NB4 (cell line): ENCODE results near the gene FOXD4L1.
"Not testable (repeated sequence)": the region's sequence is repeated elsewhere in the genome, so short reads cannot be mapped to it uniquely, and the experiment has no call there.

Experiments
- DNase-seq: peaks from one replicate; pipeline ENCODE4 v3.0.0; 2010; ENCODE audit warnings: low read depth
- H3K4me3 ChIP-seq: one replicate; pipeline ENCODE4 v1.5.1; 2011; ENCODE audit warnings: mild to moderate bottlenecking, low read depth, low read length, moderate library complexity

The FOXD4L1 gene

DNA sequence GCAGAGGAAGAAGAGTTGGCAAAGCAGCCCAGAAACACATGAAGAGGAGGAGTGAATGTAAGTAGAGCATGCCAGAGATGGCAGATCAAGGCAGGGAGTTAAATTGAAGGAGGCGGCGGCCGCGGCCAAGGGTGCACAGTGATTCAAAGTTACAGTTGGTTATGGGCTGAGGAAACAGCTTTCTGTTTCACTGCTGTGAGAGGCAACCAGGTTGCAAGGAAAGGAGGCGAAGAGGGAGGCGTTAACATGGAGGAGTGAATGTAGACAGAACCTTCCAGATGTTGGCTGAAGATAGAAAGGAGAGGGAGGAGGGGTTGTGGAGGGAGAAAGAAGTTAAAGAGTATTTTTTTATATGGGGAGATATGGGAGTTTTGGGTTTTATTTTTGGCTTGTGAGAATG, 22.4 kb downstream of the FOXD4L1 start:
- not testable (repeated sequence) for H3K4me3 ChIP-seq, DNase-seq

DNA sequence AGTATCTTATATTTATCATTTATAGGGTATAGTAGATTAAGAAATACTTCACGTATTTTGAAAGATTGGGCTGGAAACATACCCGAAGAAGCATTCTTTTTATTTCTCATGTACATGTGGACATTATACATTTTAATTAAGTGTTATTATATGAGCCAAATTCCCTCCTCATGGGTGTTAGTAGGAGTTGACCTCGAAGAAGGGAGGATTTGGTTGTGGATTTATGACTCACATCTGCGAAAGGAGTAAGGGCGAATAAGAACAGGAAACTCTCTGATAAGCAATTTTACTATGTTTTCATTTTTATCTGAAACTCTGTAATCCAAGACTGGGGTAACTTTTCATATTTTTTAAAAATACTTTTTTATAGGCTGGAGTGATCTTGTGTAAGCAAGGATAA, 23.0 kb downstream of the FOXD4L1 start:
- not testable (repeated sequence) for DNase-seq

DNA sequence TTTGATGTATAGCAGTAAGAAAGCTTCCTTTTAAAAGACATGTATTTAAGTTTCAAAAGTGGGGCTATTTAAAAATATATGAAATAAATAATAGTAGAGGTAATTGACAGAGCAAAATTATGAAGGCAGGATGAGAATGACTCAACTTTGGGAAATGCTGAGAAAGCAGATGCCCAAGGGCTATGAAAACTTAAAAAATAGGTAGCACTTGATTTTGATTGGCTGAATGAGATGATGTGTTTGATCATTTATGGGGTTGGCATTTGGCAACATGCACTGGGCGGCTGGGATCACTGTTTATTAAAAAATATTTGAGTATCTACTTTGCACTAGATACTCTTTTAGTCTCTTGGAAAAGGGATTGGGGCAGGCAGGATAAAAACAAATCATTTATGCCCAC, 26.5 kb downstream of the FOXD4L1 start:
- H3K4me3 ChIP-seq, DNase-seq: not testable (repeated sequence)

More for the DNA sequence above, 23.0 kb downstream of the FOXD4L1 start:
- not testable (repeated sequence) for H3K4me3 ChIP-seq

DNA sequence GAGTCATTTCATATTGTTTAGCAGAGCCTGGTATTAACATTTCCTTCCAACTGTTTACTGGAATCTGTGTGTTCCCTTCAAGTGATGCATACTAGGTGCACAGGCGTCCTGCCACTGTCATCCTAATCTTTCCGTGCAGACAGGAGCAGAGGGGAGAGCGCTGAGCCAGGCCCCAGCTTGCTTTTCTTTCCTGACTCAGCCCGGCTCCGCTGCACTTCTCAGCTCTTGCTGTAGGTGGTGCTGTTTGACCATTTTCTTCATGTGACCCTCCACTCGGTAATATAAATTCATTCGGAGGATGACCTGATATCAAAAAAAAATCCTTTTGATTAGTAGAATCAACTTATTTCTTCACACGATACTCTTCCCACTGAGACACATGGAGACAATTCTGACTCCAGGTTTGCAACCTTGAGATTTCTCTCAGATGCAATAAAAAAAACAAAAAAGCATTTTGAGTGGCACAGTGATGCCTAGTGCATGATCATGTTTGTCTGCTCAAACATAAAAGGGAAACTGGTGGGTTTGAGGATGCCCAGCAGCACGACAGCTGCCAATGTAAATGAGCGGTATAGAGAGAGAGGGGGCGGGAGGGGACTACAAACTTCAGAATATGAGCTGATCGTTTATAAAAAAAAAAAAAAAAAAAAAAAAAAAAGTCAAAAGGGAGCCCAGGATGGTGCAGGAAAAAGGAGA, 29.0 kb downstream of the FOXD4L1 start:
- DNase-seq, H3K4me3 ChIP-seq: not testable (repeated sequence)

DNA sequence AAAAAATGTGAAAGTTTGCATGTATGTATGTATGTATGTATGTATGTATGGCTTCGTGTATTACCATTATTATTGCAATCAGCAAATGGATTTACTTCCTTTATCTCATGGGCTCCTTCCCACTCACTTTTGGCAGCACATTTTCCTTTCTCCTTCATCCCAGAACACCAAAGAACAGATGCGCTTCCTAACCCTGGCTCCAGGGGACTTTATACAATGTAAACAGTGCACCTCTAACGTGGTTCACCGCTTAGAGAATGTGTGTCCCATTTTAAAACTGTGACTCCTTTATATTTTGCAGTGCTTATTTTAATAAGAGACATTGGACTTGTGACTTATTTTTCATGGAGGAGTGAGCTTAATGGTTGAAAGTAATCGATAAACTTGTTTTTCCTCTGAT, 29.7 kb downstream of the FOXD4L1 start:
- not testable (repeated sequence) for DNase-seq

DNA sequence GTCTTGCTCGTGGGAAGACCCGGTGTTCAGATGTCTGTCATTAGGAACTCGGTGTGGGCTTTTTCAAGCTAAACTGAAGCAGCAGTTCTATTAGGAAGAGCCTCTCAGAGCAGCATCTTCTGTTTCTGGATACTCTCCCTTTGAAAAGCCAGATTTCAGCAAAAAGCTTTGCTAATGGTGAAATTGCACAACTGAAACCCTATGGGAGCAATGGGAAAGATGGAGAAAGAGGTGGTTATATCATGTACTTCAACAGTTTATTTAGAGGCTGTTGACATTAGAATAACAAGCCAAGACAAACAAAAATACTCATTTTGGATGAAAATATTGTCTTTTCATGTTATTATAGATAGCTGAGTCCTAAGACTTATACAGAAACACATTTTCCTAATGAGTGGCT, 30.4 kb downstream of the FOXD4L1 start:
- DNase-seq, H3K4me3 ChIP-seq: not testable (repeated sequence)

More for the DNA sequence above, 29.7 kb downstream of the FOXD4L1 start:
- H3K4me3 ChIP-seq, result not testable (repeated sequence)

DNA sequence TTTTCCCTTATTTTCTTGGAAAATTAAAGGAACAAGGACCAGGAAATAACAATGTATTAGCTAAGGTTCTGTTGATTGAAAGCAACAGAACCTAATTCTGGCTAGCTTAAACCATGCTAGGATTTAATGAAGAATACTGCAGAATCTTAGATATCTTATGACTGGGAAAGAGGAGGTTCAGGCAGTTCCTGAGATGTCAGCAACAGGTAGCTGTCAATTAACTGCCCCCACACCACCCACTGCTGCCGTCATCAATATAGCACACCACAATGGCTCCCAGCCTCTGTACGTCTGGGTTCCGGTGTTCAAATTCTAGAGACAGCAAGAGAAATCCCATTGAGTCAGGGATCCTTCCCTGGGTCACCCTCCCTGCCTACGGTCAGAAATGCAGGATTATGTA, 34.5 kb downstream of the FOXD4L1 start:
- not testable (repeated sequence) for H3K4me3 ChIP-seq, DNase-seq

DNA sequence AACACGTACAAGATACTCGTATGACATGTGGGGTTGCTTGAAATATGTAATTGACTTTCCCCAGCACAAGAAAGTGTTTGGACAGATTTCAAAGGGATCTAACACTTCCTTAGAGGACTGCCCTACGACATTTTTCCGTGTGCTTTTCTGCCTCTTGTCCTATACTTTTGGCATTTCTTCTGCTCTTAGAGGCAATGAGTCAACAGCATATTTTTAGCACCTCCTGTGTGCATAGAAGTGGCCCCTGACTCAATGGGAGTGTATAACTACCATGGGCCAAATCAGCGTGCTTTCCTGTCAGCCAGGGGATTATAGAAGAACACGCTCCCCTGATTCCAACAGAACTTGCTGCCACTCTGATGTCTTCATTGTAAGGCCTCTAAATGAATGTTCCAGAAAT, 38.1 kb downstream of the FOXD4L1 start:
- not testable (repeated sequence) for DNase-seq, H3K4me3 ChIP-seq

DNA sequence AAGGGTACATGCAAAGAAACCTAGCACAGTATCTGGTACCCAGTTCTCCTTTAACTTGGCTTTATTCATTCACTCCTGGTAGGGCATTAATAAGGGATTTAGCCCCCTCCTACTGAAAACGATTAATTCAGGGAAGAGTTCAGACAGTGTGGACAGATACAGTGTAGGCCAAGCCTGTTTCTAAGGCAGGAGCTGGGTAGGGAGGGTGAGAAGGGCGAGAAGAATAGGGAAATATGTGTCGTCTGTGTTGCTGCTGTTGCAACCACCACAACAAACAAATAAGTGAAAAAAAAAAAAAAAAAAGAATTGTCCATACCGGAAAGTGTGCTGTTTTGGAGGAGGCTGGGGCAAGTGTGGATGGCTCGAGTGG, 42.4 kb downstream of the FOXD4L1 start:
- DNase-seq, H3K4me3 ChIP-seq: not testable (repeated sequence)

DNA sequence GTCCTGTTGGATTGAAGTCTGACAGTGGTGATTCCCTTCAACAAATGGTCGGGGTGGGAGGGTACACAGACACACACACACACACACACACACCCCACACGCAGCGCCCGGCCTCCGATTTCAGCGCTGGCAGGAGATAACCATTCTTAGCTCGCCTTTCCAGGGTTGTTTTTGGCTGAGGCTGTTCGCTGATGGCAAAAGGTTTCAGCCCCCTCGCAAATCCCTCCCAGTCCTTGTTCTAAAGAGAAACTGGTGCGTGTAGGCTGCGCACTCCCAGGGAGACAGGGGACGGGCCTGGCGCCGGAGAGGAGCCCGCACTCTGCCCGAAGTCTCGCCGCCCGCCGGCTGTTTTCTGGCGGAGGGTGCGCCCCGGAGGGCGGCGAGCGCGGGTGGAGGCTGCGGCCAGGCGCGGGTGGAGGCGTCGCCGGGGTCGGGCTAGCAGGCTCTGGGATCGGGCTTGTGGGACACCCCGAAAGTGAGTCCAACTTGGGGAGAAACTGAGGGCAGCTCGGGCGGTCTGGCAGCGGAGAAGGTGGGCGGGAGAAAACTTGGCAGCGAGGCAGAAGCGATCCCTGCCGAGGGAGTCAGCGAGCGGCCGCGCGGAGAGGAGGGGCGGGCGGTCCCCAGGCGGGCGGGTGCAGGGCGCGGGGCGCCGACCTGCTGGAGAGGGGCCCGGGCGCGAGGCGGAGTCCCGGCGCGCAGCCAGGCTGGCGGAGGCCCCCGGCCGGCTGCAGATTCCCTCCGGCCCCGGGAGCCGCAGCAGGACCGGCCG, 42.9 kb downstream of the FOXD4L1 start:
- peak; percentile 35 for DNase-seq

DNA sequence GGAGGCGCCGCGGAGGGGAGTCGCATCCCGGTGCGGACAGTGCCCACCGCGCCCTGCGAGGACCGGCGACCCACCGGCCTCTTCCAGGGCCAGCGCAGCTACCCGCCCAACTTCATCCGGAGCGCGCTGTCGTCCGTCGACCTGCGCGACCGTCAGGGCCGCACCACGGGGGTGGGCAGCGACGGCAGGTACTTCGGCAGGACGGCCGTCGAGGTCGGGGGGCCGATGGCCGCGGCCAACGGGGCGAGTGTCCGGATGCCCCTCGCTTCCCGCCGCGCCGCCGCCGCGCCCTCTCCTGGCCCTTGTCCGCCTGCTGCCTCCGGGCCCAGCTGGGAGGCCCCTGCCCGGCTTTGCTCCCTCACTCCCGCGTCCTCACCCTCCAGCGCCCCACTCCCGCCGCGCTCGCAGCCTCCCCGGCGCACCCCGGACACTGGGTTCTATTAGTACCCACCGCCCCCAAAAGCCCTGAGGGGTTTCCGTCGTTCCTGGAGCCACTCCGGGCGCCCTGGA, 43.6 kb downstream of the FOXD4L1 start:
- DNase-seq, result peak; percentile 0
- not testable (repeated sequence) for H3K4me3 ChIP-seq

More for the DNA sequence above, 42.9 kb downstream of the FOXD4L1 start:
- H3K4me3 ChIP-seq, result not testable (repeated sequence)

DNA sequence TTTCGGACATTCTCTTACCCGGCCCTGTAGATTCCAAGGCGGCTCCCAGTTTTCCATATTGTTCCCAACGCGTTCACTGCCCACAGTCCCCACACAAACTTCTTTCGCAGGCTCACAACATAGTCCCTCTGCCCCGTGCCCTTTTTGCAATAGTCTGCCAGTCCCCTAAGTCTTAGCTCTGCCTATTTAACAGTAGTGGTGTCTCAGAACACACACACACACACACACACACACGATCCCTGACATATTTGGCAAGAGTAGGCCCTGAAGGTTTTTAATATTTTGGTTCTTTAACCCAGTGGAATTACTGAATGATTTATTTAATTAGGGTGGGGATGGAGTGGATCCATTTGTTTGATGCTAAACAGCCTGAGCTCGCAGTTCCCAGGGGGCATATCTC, 44.1 kb downstream of the FOXD4L1 start:
- not testable (repeated sequence) for DNase-seq, H3K4me3 ChIP-seq
